A673 (cell line): Measurements from ENCODE around the gene POLDIP3. TPM values are rescaled to one million over a fixed set of nuclear protein-coding genes. Genes with fewer than 3 reads are reported as not detected.

Experiments used
- BruUV-seq: library from RNA; stranded (reverse); fragments of 400-500 nt; replicated peaks from 2 replicates; lab custom pipeline; 2021; lab: Mats Ljungman, UMichigan
- CTCF ChIA-PET: fragments of 300-600 bp; sonication (Branson Sonifier 250); formaldehyde crosslinking; loops from one replicate; lab custom pipeline; 2022; ENCODE audit warnings: antibody characterized with exemption; lab: Charles Lee
- POLR2A ChIA-PET: fragments of 300-600 bp; sonication (Branson Sonifier 250); formaldehyde crosslinking; loops from one replicate; lab custom pipeline; 2022; ENCODE audit warnings: antibody characterized with exemption; ENCODE audit not compliant: low non-redundant PET; lab: Charles Lee
- DNase-seq: peaks from one replicate; pipeline ENCODE4 v3.0.0-alpha.2; 2015; ENCODE audit warnings: low spot score
- H3K27ac ChIP-seq: fragments of 200-600 bp; sonication (generic); 2 replicates; pipeline ENCODE4 v1.5.1; 2016; ENCODE audit warnings: mixed run types, low read depth, mild to moderate bottlenecking, mixed read lengths, antibody characterized with exemption, low read length; ENCODE audit not compliant: poor library complexity, severe bottlenecking
- H3K27me3 ChIP-seq: fragments of 200-600 bp; sonication (generic); replicated peaks from 2 replicates; pipeline ENCODE4 v1.6.1; 2017; ENCODE audit warnings: mixed run types, low read depth, mild to moderate bottlenecking, mixed read lengths, antibody characterized with exemption, low read length; ENCODE audit not compliant: insufficient read depth, poor library complexity
- H3K36me3 ChIP-seq: fragments of 200-600 bp; sonication (generic); 2 replicates; pipeline ENCODE4 v1.6.1; 2016; ENCODE audit warnings: mixed run types, mild to moderate bottlenecking, mixed read lengths, antibody characterized with exemption, low read length; ENCODE audit not compliant: insufficient read depth, poor library complexity, severe bottlenecking
- H3K4me1 ChIP-seq: fragments of 200-600 bp; sonication (generic); 2 replicates; pipeline ENCODE4 v1.6.1; 2017; ENCODE audit warnings: mixed run types, mild to moderate bottlenecking, mixed read lengths, antibody characterized with exemption, low read length; ENCODE audit not compliant: insufficient read depth, poor library complexity, severe bottlenecking
- H3K4me3 ChIP-seq: fragments of 200-600 bp; sonication (generic); 2 replicates; pipeline ENCODE4 v1.5.1; 2016; ENCODE audit warnings: low read depth, mixed run types, mild to moderate bottlenecking, mixed read lengths, low read length; ENCODE audit not compliant: poor library complexity, severe bottlenecking
- H3K9me3 ChIP-seq: fragments of 200-600 bp; sonication (generic); 2 replicates; pipeline ENCODE4 v1.6.1; 2016; ENCODE audit warnings: mixed run types, low read depth, mild to moderate bottlenecking, mixed read lengths, antibody characterized with exemption, low read length; ENCODE audit not compliant: poor library complexity, severe bottlenecking
- CTCF ChIP-seq: fragments of 300-800, 200-600 bp; sonication (generic); conservative IDR thresholded peaks from 2 replicates; pipeline ENCODE4 v1.5.1; 2017; ENCODE audit warnings: low read depth, mild to moderate bottlenecking, antibody characterized with exemption, low read length, moderate library complexity, mixed read lengths
- EZH2 ChIP-seq: fragments of 200-600 bp; sonication (generic); IDR thresholded peaks from 2 replicates; pipeline ENCODE4 v1.6.1; 2017; ENCODE audit warnings: borderline replicate concordance, low read depth, mild to moderate bottlenecking, mixed read lengths, antibody characterized with exemption, low read length; ENCODE audit not compliant: poor library complexity, severe bottlenecking
- intact Hi-C: fragments of 100-400 bp; cut with micrococcal nuclease; formaldehyde crosslinking; loops from one replicate; pipeline ENCODE4 v1.10.0; 2022; ENCODE audit not compliant: unreplicated experiment
- total RNA-seq: library from RNA; stranded (reverse); gene quantifications from 2 replicates; pipeline ENCODE4 v1.2.3, GENCODE V29; 2021

Gene POLDIP3
- total RNA-seq, 1 experiment from 2014 or later: 134 TPM

DNA sequence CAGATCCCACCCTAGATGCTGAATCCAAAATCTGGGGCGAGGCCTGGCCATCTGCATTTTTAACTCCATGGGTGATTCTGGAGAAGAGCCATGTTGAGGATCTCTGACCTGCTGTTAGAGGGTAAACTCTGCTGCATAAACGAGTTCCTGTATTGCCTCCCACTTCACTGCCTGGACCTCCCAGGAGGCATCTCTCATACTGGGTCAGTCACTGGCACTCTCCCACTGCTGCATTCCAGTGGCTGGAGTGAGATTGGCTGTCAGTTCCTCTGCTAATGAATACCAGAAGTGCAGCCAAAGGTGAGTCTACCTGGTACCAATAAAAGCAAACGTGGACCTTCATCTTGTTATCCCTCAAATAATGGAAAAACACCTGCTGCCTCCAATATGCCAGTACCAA, 10.3 kb downstream of the POLDIP3 start:
- no peak for TF ChIP-seq CTCF
- TF ChIP-seq EZH2: no peak
- ChIA-PET POLR2A (no interaction called here), CTCF (no interaction called here)
- no peak overlapping the region for H3K27ac ChIP-seq
- BruUV-seq: no TSS peak
- DNase-seq: no peak
- intact Hi-C loops: no loop called here
- no peaks in the 10 kb centered on the region for H3K27me3 ChIP-seq
- peaks cover 12% of the 10 kb centered on the region for H3K4me1 ChIP-seq
- H3K36me3 ChIP-seq: peaks cover 51% of the 10 kb centered on the region
- no peak overlapping the region for H3K4me3 ChIP-seq
- H3K9me3 ChIP-seq: no peaks in the 10 kb centered on the region

- ChIA-PET CTCF (no interaction called here), POLR2A (no interaction called here)
- DNase-seq: no peak
- Histone ChIP-seq H3K4me3 (no peak overlapping the region), H3K27ac (no peak overlapping the region), H3K9me3 (no peaks in the 10 kb centered on the region), H3K27me3 (no peaks in the 10 kb centered on the region), H3K36me3 (peaks cover 61% of the 10 kb centered on the region), H3K4me1 (peaks cover 5% of the 10 kb centered on the region)
- TF ChIP-seq EZH2: no peak
- no peak for TF ChIP-seq CTCF
- intact Hi-C loops: no loop called here
- BruUV-seq: no TSS peak
Observed at GRCh38 chr22:42603427-42603826, 11.3 kb downstream of the POLDIP3 start.

DNA sequence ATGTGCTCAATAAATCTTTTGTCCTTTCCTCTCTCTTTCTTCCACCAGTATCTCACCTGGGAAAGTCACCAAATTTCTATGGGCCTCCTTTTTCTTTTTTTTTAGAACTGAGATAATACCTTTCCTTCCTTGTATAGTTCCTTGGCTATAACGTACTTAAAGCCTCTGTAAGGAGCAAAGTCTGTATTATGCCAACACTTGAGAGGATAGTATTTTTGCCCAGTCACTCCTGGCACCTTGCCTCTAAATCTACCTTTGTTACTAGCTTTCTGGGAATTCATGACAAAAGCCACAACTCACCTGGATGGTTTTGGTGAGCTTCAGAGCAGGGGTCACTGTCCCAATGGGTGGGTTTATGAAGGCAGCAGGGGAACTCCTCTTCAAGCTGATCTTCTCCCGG, 12.2 kb downstream of the POLDIP3 start:
- H3K9me3 ChIP-seq: no peaks in the 10 kb centered on the region
- TF ChIP-seq CTCF (no peak), EZH2 (no peak)
- H3K36me3 ChIP-seq: peaks cover 63% of the 10 kb centered on the region
- ChIA-PET POLR2A (no interaction called here), CTCF (no interaction called here)
- H3K27me3 ChIP-seq: no peaks in the 10 kb centered on the region
- H3K4me1 ChIP-seq: no peaks in the 10 kb centered on the region
- H3K27ac ChIP-seq: no peak overlapping the region
- no TSS peak for BruUV-seq
- DNase-seq: no peak
- H3K4me3 ChIP-seq: no peak overlapping the region
- intact Hi-C loops: no loop called here
